Left ventricle myocardium inferior (tissue), 1 donor: ENCODE results near the gene HOXA4. TPM values are rescaled to one million over a fixed set of nuclear protein-coding genes. Genes with fewer than 3 reads are reported as not detected.
A peak's percentile ranks its signal among the peaks of the same experiment; 100 is the strongest.

Experiments used
- DNase-seq: peaks from one replicate; pipeline ENCODE4 v3.0.0-alpha.2; 2020
- H3K27ac ChIP-seq: fragments of 200-600 bp; replicated peaks from 2 replicates; pipeline ENCODE4 v1.8.0; 2021
- H3K27me3 ChIP-seq: fragments of 200-600 bp; 2 replicates; pipeline ENCODE4 v1.8.0; 2021; ENCODE audit warnings: low read depth
- H3K36me3 ChIP-seq: fragments of 200-600 bp; 2 replicates; pipeline ENCODE4 v1.8.0; 2021
- H3K4me1 ChIP-seq: fragments of 200-600 bp; 2 replicates; pipeline ENCODE4 v1.8.0; 2021
- H3K4me3 ChIP-seq: fragments of 200-600 bp; 2 replicates; pipeline ENCODE4 v1.8.0; 2021; ENCODE audit warnings: mild to moderate bottlenecking, moderate library complexity
- H3K9me3 ChIP-seq: fragments of 200-600 bp; replicated peaks from 2 replicates; pipeline ENCODE4 v1.8.0; 2021
- CTCF ChIP-seq: fragments of 200-600 bp; IDR thresholded peaks from 2 replicates; pipeline ENCODE4 v1.8.0; 2021; ENCODE audit warnings: antibody characterized with exemption, mild to moderate bottlenecking, borderline replicate concordance
- intact Hi-C: fragments of 100-400 bp; cut with micrococcal nuclease; formaldehyde crosslinking; loops from one replicate; pipeline ENCODE4 v1.11.0; 2022
- total RNA-seq: library from RNA; stranded (reverse); fragmentation: NEBNext Ultra II Directional; extraction: Animal tissue kit (Norgen Biotek cat#: 25700); gene quantifications from one replicate; pipeline ENCODE4 v1.2.1, GENCODE V29; 2021
- donor health status: DM: no; HTN: yes; CAD: no; lungs with severe emphysema.

The HOXA4 gene
- total RNA-seq, 1 donor from 2014 or later = not detected

DNA sequence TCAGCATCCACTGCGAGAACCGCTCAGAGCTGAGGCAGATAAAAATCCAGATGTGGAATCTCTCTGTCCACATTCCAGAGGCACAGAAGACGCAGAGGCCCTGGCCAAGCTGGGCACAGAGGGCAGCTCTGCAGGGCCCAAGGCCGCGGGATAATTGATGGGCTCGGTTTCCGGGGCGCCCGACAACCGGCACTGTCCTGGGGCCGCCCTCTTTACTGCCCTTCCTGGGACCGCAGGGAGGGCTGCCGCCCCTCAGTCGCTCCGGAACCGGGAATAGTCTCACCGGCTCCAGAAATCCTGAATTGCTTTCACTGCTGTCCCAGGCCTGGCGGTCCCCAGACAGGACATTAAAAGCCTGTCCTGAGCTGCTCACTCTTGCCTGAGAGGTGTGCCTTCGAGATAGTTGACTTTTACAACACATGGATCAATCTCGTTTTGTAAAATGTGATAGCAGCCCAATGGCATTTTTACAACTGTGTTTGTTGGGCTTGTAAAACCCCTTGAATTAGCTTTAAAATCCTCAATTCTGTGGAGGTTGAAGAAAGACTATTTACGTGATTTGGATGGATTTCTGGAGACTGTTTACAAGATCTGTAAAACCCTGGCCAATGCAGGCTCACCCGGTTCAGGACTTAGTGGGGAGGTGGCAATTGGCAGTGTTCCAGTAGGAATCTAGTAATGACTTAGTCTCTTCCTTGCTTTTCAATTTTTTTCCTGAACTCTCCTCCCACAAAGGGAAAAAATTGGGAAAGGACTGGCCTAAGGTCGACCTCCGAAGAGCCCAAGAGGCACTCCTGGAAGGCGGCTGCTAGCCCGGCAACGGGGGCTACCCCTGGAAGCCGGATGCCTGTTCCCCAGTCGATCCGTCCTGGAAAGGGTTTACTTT is 18.4 kb upstream of the HOXA4 start:
- H3K9me3 ChIP-seq = no peaks in the 10 kb centered on the region
- DNase-seq = no peak
- H3K27ac ChIP-seq = peak overlapping the region; percentile 30
- H3K36me3 ChIP-seq = no peaks in the 10 kb centered on the region
- peaks cover 100% of the 10 kb centered on the region for H3K27me3 ChIP-seq
- peaks cover 52% of the 10 kb centered on the region for H3K4me1 ChIP-seq
- TF ChIP-seq CTCF = no peak
- peak overlapping the region; percentile 54 for H3K4me3 ChIP-seq
- intact Hi-C loops = no loop called here

GRCh38 chr7:27148031-27148755 is 17.6 kb upstream of the HOXA4 start:
- H3K4me3 ChIP-seq = peak overlapping the region; percentile 54
- peaks cover 100% of the 10 kb centered on the region for H3K27me3 ChIP-seq
- DNase-seq = no peak
- no peaks in the 10 kb centered on the region for H3K36me3 ChIP-seq
- H3K9me3 ChIP-seq = no peaks in the 10 kb centered on the region
- intact Hi-C loops = no loop called here
- peak overlapping the region; percentile 30 for H3K27ac ChIP-seq
- TF ChIP-seq CTCF = no peak
- H3K4me1 ChIP-seq = peaks cover 60% of the 10 kb centered on the region

GRCh38 chr7:27147199-27148030 is 16.9 kb upstream of the HOXA4 start, which contains the start of gene HOXA6:
TSS of gene HOXA6 (minus strand) at chr7:27147774. CDS start at chr7:27147749, 25 bp downstream.
- intact Hi-C loops = no loop called here
- peaks cover 100% of the 10 kb centered on the region for H3K27me3 ChIP-seq

DNA sequence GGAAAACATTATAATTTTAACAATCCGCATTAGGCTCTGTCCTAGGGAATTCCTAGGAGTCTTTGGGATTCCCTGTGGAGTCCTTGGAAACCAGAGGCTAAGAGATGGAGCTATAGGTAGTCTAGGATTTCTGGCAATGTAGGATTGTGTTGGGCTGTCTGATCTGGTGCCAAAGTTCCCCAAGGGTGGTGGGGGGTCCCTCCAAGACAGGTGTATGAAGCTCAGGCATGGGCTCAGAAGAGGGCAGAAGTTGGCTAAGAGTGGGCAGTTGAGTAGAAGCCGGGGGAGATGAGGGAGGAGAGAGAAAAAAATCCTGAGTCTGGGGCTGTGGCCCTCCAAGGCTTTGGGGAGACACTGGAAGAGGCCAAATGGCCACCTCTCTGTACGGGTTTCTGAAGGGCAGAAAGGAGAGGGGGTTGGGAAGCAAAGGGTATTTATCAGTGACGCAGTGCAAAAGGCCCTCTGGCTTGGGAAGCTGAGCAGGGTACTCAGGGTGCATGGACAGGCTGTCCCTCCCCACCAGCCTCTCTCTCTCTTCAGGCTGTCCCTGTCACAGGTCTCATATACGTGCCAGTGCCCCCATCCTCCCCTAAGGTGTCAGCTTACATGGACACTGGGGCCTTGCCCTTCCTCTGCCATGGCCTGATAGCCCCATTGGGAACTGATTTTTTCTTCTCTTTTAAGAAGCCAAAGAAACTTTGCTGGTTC is 16.1 kb upstream of the HOXA4 start:
- H3K4me1 ChIP-seq = peaks cover 62% of the 10 kb centered on the region
- DNase-seq = no peak
- intact Hi-C loops = no loop called here
- no peaks in the 10 kb centered on the region for H3K9me3 ChIP-seq
- H3K36me3 ChIP-seq = no peaks in the 10 kb centered on the region
- H3K27ac ChIP-seq = no peak overlapping the region
- H3K27me3 ChIP-seq = peaks cover 100% of the 10 kb centered on the region
- no peak overlapping the region for H3K4me3 ChIP-seq
- no peak for TF ChIP-seq CTCF

More at GRCh38 chr7:27147199-27148030, 16.9 kb upstream of the HOXA4 start, which contains the start of gene HOXA6:
- Histone ChIP-seq H3K27ac (peak within 1 kb of the TSS; percentile 30), H3K9me3 (no peaks in the 10 kb centered on the region), H3K36me3 (no peaks in the 10 kb centered on the region), H3K4me1 (peaks cover 63% of the 10 kb centered on the region), H3K4me3 (peak within 1 kb of the TSS; percentile 54)
- DNase-seq = no peak
- no peak for TF ChIP-seq CTCF
